Activated CD8-positive, alpha-beta memory T cell treated with anti-CD3 and anti-CD28 coated beads for 4 hours (primary cell): ENCODE results near the gene KRTCAP2.

Experiments used
- DNase-seq, 2 donors: peaks; one replicate each; pipeline ENCODE4 v3.0.0-alpha.2; 2020; ENCODE audit warnings: low read depth in 2 of 2

Gene KRTCAP2

DNA sequence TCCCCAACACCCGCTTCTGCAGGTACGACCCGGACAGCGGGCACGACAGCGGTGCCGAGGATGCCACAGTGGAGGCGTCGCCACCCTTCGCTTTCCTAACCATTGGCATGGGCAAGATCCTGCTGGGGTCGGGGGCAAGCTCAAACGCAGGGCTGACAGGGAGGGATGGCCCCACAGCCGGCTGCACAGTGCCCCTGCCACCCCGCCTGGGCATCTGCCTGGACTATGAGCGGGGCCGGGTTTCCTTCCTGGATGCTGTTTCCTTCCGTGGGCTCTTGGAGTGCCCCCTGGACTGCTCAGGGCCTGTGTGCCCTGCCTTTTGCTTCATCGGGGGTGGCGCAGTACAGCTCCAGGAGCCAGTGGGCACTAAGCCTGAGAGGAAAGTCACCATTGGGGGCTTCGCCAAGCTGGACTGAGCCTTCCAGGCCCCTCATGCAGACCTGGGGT lies 10.7 kb upstream of the KRTCAP2 start:
- DNase-seq, result no peak

DNA sequence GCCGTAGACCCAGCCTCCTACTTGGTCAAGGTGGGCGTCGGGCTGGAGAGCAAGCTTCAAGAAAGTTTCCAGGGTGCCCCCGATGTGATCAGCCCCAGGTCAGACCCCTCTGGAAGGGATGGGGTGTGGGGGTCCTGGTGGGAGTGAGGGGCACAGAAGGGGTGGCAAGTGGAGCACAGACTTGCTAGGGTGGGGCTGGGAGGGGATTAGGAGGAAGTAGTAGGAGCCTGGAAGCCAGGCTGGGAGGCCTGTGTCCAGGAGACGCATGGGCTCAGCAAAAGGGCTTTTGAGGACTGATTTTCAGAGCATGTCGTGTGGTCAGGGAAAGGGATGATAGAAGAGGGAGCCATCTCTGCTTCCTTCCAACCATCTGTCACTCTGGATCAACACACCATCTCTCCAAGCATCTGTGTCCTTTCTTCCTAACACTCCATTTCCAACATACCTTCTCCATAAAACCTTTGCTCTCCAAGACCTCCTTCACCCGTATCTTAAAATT lies 9.0 kb upstream of the KRTCAP2 start:
- no peak for DNase-seq

DNA sequence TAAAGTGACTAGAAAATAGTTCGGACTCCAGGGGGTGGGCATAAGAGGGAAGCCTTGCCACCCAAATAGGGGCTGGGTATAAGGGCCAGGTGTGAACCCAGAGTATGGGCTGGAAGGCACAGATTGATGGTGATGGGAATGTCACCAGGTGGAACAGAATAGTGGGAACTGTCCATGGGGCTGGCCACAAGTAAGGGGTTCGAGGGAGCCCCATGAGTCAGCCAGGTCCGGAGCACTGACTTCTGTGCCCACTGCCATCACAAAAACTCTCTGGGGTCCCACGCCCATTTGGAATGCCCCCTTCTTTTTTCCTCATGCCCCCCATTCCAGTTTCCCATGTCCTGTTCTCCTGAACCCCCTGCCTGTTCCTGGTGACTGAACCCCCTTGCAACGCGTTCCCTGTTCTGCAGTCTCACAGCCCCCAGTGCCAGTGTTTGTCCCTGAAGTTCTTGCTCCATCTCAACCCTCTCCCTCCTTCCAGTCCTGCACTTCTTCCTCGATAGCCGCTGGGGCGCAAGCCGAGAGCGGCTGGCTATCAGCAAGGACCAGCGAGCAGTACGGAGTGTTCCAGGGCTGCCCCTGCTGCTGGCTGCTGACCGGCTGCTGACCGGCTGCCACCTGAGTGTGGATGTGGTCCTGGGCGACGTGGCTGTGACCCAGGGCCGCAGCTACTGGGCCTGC lies 8.4 kb upstream of the KRTCAP2 start:
- no peak for DNase-seq

DNA sequence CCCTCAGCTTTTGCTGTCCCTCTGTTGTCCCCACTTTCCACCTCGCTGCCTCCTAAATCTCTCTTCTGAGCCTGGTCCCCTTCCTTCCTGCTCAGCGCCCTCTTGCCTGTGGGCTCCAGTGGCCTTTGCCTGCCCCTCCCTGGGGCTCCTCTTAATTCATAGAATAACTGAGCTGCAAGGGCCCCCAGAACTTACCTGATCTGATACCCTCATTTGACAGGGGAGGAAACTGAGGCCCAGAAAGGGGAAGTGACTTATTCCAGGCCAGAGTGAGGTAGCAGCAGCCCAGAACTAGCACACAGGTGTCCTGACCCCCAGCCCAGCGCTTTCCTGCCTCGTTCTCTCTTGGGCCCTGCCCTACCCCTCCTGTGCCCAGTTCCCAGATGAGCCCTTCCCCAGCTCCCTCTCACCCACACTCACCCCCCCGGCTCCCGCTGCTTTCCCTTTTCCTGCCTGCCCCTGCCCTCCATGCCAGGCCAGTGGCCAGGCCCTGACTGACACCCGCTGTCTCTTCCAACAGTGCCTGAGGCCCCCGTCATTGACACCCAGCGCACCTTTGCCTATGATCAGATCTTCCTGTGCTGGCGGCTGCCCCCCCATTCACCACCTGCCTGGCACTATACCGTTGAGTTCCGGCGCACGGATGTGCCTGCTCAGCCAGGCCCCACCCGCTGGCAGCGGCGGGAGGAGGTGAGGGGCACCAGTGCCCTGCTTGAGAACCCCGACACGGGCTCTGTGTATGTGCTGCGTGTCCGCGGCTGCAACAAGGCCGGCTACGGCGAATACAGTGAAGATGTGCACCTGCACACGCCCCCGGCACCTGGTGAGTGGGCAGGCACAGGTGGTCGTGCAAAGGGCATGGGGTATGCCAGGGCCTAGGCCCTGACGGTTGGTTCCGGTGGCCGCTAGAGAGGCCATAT lies 6.3 kb upstream of the KRTCAP2 start:
- no peak for DNase-seq

DNA sequence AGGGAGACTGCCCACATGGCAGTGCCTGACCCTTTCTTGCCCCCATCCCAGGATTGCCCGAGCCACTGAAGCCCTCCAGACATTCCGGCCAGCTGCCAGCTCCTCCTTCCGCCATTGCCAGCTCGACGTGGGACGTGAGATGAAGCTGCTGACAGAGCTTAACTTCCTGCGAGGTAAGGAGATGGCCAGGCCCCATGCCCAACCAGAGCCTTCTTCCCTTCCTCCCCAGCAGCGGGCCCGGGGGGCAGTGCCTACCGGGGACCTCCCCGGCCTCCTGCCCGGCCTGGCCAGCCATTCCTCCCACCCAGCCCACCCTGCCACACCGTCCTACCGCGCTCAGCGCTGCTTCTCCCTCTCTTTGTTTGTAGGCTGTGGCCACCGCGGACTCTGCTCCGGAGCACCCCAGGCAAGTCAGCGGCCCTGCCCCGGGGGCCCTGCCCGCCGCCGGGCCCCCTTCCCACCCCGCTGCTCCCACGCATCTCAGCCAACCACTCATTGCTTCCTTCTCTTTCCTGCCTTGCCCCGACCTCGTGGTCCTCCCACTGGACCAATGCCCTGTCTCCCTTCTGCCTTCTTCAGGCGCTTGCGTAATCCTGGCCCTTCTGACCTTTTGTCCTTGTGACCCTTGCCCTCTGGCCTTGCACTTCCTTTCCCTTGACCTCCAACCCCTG lies 5.5 kb upstream of the KRTCAP2 start:
- no peak for DNase-seq

DNA sequence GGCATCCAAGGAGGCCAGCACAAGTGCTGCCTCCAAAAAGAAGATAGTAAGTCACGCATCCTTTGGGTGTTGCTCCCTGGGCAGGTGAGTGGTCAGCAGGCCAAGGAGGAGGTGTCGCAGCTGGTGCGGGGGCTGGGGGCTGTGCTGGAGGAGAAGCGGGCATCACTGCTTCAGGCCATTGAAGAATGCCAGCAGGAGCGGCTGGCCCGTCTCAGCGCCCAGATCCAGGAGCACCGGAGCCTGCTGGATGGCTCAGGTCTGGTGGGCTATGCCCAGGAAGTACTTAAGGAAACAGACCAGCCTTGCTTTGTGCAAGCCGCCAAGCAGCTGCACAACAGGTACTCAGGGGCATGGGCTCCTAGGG lies 4.8 kb upstream of the KRTCAP2 start:
- no peak for DNase-seq

DNA sequence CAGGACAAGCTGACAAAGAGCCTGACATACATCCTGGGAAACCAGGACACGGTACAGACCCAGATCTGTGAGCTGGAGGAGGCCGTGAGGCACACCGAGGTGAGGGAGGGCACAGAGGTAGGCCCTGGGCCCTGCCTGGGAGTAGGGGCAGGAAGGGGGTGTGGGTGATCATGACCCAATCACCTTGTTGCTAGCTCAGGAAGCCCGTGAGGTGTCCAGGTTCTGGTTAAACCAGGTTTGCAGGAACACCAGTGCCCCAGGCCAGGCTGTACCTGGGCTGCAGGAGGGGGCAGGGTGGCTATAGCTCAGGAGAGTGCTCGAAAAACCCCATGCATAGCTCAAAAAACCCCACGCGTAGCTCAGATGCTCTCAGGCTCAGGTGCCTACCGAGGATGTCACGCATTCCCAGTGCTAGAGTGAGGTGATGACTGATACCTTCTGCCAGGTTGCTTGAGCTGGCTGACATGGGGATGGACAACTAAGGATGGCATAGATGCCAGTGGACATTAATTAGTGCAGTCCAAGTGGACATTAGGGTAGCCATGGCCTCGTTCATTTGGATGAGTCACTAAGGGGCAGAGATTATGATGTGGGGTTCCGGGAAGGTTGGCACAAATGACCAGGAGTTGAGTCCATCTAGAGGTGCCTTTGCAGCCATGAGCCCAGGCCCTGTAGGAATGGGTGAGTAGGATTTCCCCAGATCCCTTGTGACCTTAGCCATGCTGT lies 4.3 kb upstream of the KRTCAP2 start:
- no peak for DNase-seq

DNA sequence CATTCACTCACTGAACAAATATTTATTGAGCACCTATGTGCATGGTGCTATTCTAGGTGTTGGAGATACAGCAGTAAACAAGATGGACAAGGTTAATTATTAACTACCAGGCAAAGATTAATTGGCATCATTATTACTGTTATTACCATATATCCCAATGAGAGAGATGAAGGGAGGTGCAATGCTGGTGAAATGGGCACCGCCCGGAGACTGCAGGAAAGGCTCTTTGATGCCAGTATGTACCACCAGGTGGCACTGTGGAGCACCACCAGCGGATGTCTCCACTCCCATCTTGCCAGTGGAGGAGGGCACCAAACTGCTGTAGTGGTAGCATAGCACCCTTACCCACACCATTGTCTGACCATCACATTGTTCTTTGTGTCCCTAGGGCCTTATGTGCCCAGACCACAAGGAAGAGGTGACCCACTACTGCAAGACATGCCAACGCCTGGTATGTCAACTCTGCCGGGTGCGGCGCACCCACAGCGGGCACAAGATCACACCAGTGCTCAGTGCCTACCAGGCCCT lies 3.5 kb upstream of the KRTCAP2 start:
- DNase-seq, result peak; percentile 63 to 76

DNA sequence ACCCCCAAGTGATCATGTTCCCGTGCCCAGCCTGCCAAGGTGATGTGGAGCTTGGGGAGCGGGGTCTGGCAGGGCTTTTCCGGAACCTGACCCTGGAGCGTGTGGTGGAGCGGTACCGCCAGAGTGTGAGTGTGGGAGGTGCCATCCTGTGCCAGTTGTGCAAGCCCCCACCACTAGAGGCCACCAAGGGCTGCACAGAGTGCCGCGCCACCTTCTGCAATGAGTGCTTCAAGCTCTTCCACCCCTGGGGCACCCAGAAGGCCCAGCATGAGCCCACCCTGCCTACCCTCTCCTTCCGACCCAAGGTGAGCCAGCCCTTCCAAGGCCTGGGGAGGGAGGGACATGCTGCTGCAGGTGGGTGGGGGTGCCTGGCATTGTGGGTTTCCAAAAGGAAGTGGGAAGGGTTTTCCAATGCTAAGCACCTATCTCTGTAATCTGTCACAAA lies 2.8 kb upstream of the KRTCAP2 start:
- no peak for DNase-seq

DNA sequence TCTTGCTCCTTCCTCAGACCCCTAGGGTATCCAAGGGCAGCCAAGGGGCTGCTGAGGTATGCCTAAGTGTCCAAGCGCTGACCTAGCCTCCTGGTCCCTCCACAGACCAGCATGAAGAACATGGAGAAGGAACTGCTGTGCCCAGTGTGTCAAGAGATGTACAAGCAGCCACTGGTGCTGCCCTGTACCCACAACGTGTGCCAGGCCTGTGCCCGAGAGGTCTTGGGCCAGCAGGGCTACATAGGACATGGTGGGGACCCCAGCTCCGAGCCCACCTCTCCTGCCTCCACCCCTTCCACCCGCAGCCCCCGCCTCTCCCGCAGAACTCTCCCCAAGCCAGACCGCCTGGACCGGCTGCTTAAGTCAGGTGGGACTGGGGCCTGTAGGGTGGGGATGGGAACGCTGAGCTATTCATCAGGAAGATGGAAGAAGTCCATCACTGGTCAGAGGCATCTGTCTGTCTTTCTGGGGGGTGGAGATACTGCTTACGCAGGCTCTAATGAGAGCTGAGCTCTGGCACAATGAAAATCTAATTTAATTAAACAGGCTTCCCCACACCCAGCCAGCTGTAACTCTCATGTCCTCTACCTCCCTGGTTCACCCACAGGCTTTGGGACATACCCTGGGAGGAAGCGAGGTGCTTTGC lies 2.3 kb upstream of the KRTCAP2 start:
- DNase-seq, result no peak

DNA sequence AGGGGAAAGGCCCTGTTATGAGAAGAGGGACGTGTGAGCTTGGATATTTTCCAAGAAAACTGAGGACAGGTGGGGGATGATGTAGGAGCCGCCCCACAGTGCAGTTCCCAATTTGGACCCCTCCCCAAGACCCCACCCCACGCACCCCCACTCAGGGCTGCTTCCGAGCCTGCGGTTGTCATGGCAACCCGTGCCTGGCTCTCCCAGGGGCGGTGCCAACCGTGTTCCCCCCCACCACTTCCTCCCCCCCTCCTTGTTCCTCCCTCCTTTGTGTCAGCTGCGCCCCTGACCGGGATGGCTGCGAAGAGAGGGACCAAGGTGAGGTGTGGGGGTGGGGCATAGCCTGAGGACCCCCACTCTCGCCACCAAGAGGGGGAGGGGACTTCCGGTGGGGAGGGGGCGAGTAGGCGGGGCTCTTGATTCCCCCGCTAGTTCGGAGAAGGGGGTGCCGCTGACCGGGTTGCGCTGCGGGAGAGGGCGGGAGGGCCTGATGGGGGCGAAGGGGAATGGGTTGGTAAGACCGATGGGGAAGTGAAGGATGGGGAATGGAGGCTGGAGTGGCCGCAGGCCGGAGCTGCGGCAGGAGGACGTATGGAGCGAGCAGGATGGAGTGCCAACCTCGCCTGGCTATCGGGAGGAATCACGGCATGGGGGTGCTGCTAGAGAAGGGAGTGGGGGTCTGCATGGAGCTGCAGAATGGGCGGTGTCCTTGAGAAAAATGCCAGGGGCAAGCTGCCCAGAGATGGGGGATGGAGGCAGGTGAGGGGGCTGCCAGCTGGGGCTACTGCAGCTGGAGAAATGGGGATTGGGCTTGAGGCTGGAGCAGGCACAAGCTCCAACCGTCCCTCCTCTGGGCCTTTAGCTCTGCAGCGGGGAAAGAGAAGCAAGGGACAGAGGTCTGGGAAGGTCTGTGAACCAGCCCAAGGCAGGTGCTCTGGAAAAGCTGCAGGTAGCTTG lies 1.5 kb upstream of the KRTCAP2 start:
- peak in 1 of 2 donors; percentile 13 for DNase-seq

DNA sequence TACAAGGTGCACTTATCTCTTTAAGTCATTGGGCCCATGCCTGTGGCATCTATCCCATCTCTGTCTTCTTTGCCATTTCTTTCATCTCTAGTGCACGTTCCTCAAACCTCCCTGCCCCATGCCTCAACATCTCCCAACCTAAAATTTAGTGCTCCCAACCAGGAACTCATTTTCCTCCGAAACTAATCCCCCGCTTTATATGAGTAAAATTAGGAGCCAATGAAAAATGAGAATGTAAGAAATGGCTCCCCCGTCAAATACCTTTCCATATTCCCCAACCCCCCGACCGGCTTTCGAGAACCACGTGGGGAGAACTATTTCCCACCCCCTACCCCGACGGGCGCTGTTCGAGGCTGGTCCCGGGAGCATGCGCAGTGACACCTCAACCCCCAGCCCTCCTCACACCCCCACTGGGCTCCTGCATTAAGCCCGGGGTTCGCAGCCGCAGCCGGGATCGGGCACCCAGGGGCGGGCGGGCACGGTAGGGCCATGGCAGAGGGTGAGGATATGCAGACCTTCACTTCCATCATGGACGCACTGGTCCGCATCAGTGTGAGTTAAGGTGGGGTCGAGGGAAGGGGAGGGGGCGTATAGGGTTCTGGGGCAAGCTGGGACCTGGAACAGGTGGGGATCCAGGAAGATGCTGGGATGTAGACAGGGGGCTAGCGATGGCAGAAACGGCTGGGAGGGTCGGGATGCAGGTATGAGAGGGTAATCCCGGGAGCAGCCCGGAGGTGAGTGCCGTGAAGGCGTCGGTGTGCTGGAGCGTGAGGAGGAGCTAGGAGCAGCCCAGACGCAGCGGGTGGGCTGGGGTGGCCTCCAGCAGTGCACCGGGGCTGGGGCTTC lies 597 bp upstream of the KRTCAP2 start, which contains the start of gene TRIM46:
TSS of gene TRIM46 (plus strand) at position 372 of the 846 bp plus-strand sequence. CDS start at position 490, 118 bp downstream.
- peak in 1 of 2 donors; percentile 51 for DNase-seq

DNA sequence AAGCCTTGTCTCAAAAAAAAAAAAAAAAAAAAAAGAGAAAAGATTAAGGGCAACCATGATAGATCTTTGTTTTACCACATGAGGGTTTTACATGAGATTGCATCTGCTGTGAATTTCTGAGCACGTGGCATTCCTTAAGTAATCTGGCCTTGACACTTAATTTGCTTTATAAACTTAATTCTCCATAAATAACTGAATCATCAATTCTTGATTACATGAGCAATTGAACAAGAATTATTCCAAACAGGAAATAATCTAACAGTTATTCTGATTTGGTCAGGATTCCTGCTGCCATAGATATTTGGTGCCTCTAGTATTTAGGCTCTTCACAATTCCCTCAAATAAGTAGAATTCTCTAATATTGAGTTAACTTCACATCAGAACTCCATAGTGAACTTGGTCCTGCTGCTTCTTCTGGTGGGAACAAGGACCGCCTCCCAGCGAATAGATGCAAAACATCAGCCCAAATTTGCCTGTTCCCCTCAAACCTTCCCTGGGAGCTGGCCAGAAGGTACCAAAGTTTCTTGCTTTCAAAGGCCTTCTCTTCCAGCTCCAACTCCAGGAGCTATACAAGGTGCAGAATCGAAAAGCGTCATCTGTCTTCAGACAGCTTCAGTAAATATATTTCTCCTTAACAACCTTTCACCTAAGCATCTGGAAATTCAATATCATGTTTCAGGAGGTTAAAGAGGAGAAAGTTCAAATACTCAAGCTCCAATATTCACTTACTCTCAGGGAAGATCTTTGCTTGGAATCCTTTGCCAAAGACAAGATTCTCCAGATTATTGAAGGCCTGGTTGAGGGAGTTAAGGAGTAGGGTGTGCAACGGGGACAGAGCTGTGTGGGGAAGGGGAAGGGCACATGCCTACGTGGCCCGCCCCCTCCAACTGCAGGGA lies 1.0 kb downstream of the KRTCAP2 start:
- no peak for DNase-seq

DNA sequence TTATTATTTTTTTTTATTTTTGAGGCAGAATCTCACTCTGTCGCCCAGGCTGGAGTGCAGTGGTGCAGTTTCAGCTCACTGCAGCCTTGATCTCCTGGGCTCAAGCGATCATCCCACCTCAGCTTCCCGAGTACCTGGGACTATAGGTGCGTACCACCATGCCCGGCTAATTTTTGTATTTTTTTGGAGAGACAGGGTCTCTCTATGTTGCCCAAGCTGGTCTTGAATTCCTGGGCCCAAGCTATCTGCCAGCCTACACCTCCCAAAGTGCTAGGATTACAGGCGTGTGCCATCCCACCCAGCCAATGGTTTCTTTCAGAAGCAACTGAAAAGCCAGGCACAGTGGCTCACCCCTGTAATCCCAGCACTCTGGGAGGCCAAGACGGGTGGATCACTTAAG lies 2.3 kb downstream of the KRTCAP2 start:
- no peak for DNase-seq

DNA sequence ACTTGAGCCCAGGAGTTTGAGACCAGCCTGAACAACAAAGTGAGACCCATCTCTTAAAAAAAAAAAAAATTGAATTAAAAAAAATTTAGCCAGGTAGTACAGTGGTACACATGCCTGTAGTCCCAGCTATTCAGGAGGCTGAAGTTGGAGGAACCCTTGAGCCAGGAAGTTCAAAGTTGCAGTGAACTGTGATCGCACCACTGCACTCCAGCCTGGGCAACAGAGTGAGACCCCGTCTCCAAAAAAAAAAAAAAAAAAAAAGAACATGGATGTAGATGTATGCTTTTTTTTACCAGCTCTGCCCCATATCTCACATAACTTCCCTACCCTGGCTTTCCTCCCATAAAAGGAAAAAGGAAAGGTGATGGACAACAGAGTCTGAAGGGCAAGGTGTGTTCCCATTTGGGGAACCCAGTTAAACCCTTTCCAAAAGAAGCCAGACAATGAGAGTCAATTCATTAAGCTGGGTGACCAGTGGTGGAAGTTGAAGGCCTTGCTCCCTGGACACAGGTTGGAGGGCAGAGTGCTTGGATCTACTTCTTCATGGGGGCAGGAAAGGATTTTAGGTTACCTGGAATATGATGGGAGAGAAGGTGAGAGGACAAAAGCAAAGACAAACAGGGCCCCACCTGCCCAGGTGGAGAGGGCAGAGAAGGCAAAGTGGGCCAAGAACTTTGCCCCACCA lies 2.9 kb downstream of the KRTCAP2 start:
- no peak for DNase-seq

DNA sequence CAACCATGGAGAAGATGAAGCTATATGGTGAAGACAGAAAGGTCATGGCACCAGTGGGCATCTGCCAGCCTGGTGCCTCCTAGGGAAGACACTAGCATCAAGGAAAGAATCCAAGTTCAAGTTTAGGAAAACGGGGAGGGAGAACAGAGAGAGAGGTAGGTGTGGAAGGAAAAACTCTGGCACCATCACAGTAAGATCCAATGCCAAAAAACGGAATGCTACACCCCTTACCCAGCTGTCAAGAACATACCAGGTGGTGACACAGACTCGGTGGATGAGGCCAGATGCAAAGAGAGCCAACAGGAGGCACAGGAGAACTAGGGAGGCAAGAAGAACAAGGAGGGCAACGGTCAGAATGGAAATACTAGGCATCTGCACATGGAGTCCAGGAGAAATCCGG lies 3.6 kb downstream of the KRTCAP2 start:
- DNase-seq, result no peak
